ENCODE results near the gene NFS1.

GRCh38 chr20:35730583-35731468, 31.7 kb upstream of the NFS1 start:
- TF ChIP-seq EP300 (IDR thresholded peaks at IDR 0.05) (no peak), POLR2AphosphoS5 (IDR thresholded peaks at IDR 0.05) (no peak), POLR2A (IDR thresholded peaks at IDR 0.05) (no peak)
